GM10248 (cell line): ENCODE results near the gene CAMK2A.

Experiments used
- CTCF ChIA-PET: fragments of 300-600 bp; sonication (Branson Sonifier 250); formaldehyde crosslinking; extraction: SDS; loops from one replicate; lab custom pipeline; 2021; ENCODE audit warnings: antibody characterized with exemption; lab: Yijun Ruan, JAX
- POLR2A ChIA-PET: fragments of 350-650 bp; sonication (Branson Sonifier 250); formaldehyde crosslinking; extraction: SDS; loops from one replicate; lab custom pipeline; 2020; ENCODE audit warnings: antibody characterized with exemption; lab: Yijun Ruan, JAX
- DNase-seq: peaks from one replicate; pipeline ENCODE4 v3.0.0; 2012; ENCODE audit errors: extremely low spot score
- CTCF ChIP-seq: IDR thresholded peaks from 2 replicates; pipeline ENCODE4 v1.5.1; 2012; ENCODE audit warnings: mild to moderate bottlenecking, low read depth; ENCODE audit errors: extremely low read depth, missing control alignments, control extremely low read depth

The CAMK2A gene

GRCh38 chr5:150245808-150246207 is 43.8 kb downstream of the CAMK2A start:
- no peak for TF ChIP-seq CTCF
- POLR2A ChIA-PET: no interaction called here
- DNase-seq: no peak
- CTCF ChIA-PET: interaction anchor here (1.3 kb wide), 1 partner anchor 70 kb away, joined by 4 read pairs; no protein-coding TSS in a partner anchor

GRCh38 chr5:150245111-150245789 is 44.3 kb downstream of the CAMK2A start:
- ChIA-PET CTCF (no interaction called here), POLR2A (no interaction called here)
- no peak for TF ChIP-seq CTCF
- DNase-seq: no peak

GRCh38 chr5:150244209-150244608 is 45.4 kb downstream of the CAMK2A start:
- ChIA-PET CTCF (no interaction called here), POLR2A (no interaction called here)
- TF ChIP-seq CTCF: no peak
- no peak for DNase-seq

- ChIA-PET POLR2A (no interaction called here), CTCF (no interaction called here)
- DNase-seq: no peak
- no peak for TF ChIP-seq CTCF
Observed at GRCh38 chr5:150243590-150243989, 46.0 kb downstream of the CAMK2A start.

- no peak for DNase-seq
- CTCF ChIA-PET: no interaction called here
- TF ChIP-seq CTCF: no peak
- POLR2A ChIA-PET: no interaction called here
Observed at GRCh38 chr5:150242251-150242894, 47.2 kb downstream of the CAMK2A start.

GRCh38 chr5:150241298-150242160 is 48.0 kb downstream of the CAMK2A start:
- TF ChIP-seq CTCF: no peak
- DNase-seq: no peak
- POLR2A ChIA-PET: no interaction called here
- CTCF ChIA-PET: no interaction called here
